ENCODE measurements around the gene TRIM67.

TRIM67 gene

DNA sequence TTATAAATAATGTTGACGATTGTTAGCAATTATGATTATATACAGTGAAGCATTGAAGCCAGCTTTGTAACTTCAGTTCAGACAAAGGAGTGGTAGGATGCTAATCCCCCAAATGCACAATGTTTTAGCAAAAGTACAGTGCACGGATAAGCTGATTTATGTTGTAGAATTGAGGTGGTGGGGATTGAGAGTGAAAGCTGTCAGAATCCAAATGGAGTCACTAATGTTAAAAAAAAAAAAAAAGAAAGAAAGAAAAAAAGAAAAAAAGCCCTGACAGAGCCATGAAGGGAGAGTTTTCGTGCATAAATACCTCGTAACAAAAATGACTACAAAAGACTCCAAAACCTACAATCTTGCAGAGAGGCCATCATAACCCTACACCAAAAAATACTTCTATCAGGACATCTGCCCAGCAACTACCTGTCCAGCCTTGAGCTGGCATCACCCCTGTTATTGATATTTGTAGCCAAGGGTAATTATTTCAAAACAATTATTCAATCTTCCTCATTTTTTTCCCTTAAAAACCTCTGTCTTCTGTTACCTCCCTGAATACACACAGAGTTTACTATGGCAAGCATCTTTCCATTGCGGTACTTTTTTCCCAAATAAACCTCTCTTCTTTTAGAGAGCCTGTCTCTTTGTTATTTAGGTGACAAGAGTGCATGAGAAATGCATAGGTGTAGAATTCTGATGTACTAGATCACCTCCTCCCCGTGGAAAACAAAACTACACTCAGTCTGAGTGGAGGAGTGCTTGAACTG is 2.5 kb upstream of the TRIM67 start:
- no peak overlapping the region for H3K9ac ChIP-seq (ENCODE audit: low read length)
- H3K4me3 ChIP-seq (ENCODE audit: low read length): no peak overlapping the region
- no peaks in the 10 kb centered on the region for H3K9me3 ChIP-seq (ENCODE audit: control insufficient read depth, low read length)
- DNase-seq (ENCODE audit: low read depth): no peak
- peaks cover 7% of the 10 kb centered on the region for H3K27me3 ChIP-seq (replicated peaks; ENCODE audit: control insufficient read depth, insufficient read depth, low read length)
- H3K4me1 ChIP-seq (ENCODE audit: control insufficient read depth, insufficient read depth, low read length): peaks cover 37% of the 10 kb centered on the region
- H3K36me3 ChIP-seq (ENCODE audit: control insufficient read depth, insufficient read depth, low read length, severe bottlenecking): no peaks in the 10 kb centered on the region

DNA sequence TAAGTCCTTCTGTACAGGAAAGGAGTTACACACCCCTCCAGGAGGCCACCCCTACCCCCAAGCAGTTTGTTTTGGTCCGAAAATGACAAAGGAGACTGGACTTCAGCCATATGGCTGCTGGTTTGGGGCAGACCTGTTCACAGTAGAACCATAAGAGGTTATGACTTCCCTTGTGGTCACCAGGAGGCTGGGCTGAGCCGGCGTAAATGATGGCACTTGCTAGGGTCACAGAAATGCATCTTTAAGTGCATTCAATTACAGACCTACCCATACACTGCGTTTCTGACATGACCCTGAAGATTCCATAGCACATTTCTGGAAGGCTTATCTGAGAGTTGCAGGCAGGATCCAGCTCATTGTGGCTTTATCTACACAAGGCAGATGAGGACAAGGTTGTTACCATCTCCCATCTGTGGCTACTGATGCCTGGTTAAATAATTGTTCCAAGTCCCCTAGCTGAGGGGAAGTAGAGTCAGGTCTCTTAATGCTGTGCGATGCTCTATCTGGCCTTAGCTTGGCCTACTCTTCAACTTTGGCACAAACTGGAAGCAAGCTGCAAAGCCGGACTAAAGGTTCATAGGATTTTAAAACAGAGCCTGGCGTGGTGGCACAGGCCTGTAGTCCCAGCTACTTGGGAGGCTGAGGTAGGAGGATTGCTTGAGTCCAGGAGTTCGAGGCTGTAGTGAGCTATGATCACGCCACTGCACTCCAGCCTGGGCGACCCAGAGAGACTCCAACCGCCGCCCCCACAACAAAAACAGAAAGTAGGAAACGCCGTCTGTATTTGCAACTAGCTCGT is 1.7 kb upstream of the TRIM67 start:
- H3K27me3 ChIP-seq (replicated peaks; ENCODE audit: control insufficient read depth, insufficient read depth, low read length): peaks cover 7% of the 10 kb centered on the region
- no peak overlapping the region for H3K9ac ChIP-seq (ENCODE audit: low read length)
- no peak overlapping the region for H3K4me3 ChIP-seq (ENCODE audit: low read length)
- H3K36me3 ChIP-seq (ENCODE audit: control insufficient read depth, insufficient read depth, low read length, severe bottlenecking): no peaks in the 10 kb centered on the region
- H3K4me1 ChIP-seq (ENCODE audit: control insufficient read depth, insufficient read depth, low read length): peaks cover 40% of the 10 kb centered on the region
- H3K9me3 ChIP-seq (ENCODE audit: control insufficient read depth, low read length): no peaks in the 10 kb centered on the region
- DNase-seq (ENCODE audit: low read depth): no peak

DNA sequence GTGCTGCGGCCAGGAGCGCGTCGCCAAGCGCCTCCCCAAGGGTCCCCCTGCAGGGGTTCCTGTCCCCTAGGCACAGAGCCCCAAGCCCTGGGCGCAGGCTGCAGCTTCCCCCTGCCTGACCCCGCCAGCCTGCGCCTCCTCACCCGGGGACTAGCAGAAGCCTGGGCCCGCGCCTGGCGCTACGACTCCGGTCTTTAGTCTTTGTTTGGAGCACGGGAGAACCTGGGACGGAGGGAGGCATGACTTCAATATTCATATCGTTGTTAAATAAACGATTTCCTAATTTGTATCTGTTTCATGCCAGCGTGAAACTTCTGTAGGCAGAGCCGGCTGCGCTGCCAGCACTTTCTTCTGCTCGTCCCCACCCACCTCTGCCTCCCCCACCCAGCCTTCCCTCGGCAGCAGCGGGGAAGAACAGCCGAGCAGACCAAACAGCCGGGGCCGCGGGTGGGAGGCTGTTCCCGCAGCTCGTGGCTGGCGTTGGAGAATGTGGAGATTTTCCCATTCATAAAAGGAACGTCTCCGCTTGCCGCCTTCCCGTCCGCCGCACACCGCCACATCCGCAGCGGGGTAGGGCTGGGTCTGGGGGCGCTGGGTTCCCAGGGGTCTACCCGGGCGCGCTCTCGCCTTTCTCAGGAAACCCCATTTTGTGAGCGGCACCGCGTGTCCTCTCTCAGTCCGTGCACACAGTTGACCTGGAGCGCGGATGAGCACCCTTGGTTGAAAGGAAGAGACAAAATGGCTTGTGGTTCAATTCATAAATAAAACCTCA is 777 bp upstream of the TRIM67 start:
- Histone ChIP-seq H3K4me3 (ENCODE audit: low read length) (peak overlapping the region; percentile 79), H3K9me3 (ENCODE audit: control insufficient read depth, low read length) (no peaks in the 10 kb centered on the region), H3K36me3 (ENCODE audit: control insufficient read depth, insufficient read depth, low read length, severe bottlenecking) (no peaks in the 10 kb centered on the region), H3K9ac (ENCODE audit: low read length) (peak overlapping the region; percentile 47), H3K27me3 (replicated peaks; ENCODE audit: control insufficient read depth, insufficient read depth, low read length) (peaks cover 7% of the 10 kb centered on the region), H3K4me1 (ENCODE audit: control insufficient read depth, insufficient read depth, low read length) (peaks cover 49% of the 10 kb centered on the region)
- DNase-seq (ENCODE audit: low read depth): no peak

DNA sequence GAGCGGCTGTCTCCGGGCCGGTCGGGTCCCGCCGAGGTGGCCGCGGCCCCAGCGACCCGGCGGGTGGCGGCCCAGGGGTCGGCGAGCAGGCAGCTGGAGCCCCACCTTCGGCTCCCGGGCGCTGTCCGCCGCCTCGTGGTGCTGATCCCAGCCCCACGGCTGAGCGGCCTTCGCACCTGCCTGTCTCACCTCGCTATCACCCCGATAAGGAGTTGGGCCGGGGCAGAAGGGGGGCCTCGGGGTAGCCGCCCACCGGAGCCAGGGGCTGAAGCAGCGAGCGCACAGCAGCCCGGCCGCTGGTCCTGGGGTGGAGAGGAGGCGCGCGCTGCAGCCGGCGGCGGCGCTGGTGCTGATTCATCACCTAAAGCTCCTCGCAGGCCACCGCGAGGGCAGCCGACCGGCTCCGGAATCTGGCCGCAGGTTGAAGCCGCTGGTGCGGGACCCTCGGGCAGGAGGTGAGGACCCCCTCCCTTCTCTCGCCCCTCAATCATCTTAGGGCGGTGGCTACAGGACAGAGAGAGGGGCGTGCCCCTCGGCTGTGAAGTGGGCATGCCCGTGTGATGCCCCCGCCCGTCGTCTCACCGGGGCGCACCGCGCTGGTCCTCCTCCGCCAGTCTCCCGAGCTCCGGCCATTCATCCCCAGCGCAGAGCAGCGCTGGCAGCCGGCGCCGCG is 575 bp downstream of the TRIM67 start:
- peaks cover 53% of the 10 kb centered on the region for H3K4me1 ChIP-seq (ENCODE audit: control insufficient read depth, insufficient read depth, low read length)
- no peaks in the 10 kb centered on the region for H3K36me3 ChIP-seq (ENCODE audit: control insufficient read depth, insufficient read depth, low read length, severe bottlenecking)
- peak; percentile 69 for DNase-seq (ENCODE audit: low read depth)
- peak overlapping the region; percentile 79 for H3K4me3 ChIP-seq (ENCODE audit: low read length)
- H3K9ac ChIP-seq (ENCODE audit: low read length): no peak overlapping the region
- peaks cover 7% of the 10 kb centered on the region for H3K27me3 ChIP-seq (replicated peaks; ENCODE audit: control insufficient read depth, insufficient read depth, low read length)
- H3K9me3 ChIP-seq (ENCODE audit: control insufficient read depth, low read length): no peaks in the 10 kb centered on the region

DNA sequence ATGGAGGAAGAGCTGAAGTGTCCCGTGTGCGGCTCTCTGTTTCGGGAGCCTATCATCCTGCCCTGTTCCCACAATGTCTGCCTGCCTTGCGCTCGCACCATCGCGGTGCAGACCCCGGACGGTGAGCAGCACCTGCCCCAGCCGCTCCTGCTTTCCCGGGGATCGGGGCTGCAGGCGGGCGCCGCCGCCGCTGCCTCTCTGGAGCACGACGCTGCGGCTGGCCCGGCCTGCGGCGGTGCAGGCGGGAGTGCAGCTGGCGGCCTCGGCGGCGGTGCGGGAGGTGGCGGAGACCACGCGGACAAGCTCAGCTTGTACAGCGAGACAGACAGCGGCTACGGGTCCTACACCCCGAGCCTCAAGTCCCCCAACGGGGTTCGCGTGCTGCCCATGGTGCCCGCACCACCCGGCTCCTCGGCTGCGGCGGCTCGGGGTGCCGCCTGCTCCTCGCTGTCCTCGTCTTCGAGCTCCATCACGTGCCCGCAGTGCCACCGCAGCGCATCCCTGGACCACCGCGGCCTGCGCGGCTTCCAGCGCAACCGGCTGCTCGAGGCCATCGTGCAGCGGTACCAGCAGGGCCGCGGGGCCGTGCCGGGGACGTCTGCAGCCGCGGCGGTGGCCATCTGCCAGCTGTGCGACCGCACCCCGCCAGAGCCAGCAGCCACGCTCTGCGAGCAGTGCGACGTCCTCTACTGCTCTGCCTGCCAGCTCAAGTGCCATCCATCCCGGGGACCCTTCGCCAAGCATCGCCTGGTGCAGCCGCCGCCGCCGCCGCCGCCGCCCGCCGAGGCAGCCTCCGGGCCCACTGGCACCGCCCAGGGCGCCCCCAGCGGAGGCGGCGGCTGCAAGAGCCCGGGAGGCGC is 1.3 kb downstream of the TRIM67 start:
- H3K4me1 ChIP-seq (ENCODE audit: control insufficient read depth, insufficient read depth, low read length): peaks cover 47% of the 10 kb centered on the region
- no peaks in the 10 kb centered on the region for H3K36me3 ChIP-seq (ENCODE audit: control insufficient read depth, insufficient read depth, low read length, severe bottlenecking)
- H3K9ac ChIP-seq (ENCODE audit: low read length): no peak overlapping the region
- no peaks in the 10 kb centered on the region for H3K9me3 ChIP-seq (ENCODE audit: control insufficient read depth, low read length)
- peak overlapping the region; percentile 79 for H3K4me3 ChIP-seq (ENCODE audit: low read length)
- H3K27me3 ChIP-seq (replicated peaks; ENCODE audit: control insufficient read depth, insufficient read depth, low read length): peaks cover 7% of the 10 kb centered on the region
- peak; percentile 24 for DNase-seq (ENCODE audit: low read depth)

DNA sequence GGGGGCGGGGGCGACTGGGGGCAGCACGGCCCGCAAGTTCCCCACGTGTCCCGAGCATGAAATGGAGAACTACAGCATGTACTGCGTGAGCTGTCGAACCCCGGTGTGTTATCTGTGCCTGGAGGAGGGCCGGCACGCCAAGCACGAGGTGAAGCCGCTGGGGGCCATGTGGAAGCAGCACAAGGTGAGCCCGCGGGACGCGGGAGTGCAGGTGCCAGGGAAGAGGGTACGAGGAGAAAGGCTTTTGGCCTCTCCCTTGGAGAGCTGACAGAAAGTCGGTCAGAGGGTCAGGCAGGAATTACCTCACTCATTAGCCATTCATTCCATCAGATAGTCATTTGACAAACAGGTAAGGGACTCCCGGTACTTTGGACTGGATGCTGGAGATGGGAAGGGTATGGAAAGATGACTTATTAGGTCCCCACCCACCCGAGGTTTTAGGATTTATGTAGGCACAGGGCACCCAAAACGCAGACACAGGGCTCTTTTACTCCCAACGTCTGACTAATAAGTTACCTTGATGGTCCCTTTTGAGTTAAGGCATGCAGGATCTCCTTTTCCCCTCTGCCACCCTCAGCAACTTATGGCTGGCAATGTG is 2.1 kb downstream of the TRIM67 start:
- no peak for DNase-seq (ENCODE audit: low read depth)
- Histone ChIP-seq H3K27me3 (replicated peaks; ENCODE audit: control insufficient read depth, insufficient read depth, low read length) (peaks cover 7% of the 10 kb centered on the region), H3K4me3 (ENCODE audit: low read length) (no peak overlapping the region), H3K9me3 (ENCODE audit: control insufficient read depth, low read length) (no peaks in the 10 kb centered on the region), H3K9ac (ENCODE audit: low read length) (no peak overlapping the region), H3K36me3 (ENCODE audit: control insufficient read depth, insufficient read depth, low read length, severe bottlenecking) (no peaks in the 10 kb centered on the region), H3K4me1 (ENCODE audit: control insufficient read depth, insufficient read depth, low read length) (peaks cover 47% of the 10 kb centered on the region)

DNA sequence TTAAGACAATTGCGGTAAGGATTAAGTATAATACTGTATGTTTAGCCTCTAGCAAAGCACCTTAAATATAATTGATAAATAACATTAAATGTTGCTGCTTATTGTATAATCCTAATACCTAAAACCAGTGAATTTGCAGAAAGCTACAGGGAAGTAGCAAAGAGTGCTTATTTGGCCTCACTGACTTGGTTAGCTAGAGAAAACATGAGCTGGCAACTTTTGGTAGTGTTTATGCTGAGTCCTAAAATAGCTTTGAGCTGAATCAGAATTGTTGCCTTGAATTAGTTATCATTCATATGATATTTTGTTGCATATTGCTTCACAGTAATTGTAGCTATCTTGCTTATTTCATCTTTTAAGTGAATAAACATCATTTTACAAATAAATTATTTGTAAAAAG is 3.5 kb downstream of the TRIM67 start:
- Histone ChIP-seq H3K9ac (ENCODE audit: low read length) (peak overlapping the region; percentile 9), H3K27me3 (replicated peaks; ENCODE audit: control insufficient read depth, insufficient read depth, low read length) (peaks cover 7% of the 10 kb centered on the region), H3K9me3 (ENCODE audit: control insufficient read depth, low read length) (no peaks in the 10 kb centered on the region), H3K4me3 (ENCODE audit: low read length) (peak overlapping the region; percentile 49), H3K4me1 (ENCODE audit: control insufficient read depth, insufficient read depth, low read length) (peaks cover 47% of the 10 kb centered on the region), H3K36me3 (ENCODE audit: control insufficient read depth, insufficient read depth, low read length, severe bottlenecking) (no peaks in the 10 kb centered on the region)
- DNase-seq (ENCODE audit: low read depth): peak; percentile 83

DNA sequence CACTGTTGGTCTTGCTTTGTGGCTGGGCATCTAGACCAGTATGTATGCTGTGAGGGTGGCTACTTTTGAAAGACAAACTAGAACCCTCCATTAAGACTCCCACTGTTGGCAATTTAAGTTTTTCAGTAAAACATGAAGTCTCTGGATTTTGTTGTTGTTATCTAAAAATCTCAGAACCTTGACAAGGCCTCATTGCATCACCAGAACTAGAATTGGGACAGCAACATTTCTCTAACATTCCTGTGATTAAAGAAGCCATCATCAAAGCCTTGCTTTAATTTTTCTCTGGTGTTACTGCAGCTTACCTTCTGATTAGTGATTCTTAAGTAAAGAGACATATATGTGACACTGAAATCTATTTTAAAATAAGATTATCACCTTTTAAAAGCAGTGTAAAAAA is 4.5 kb downstream of the TRIM67 start:
- H3K4me3 ChIP-seq (ENCODE audit: low read length): peak overlapping the region; percentile 49
- H3K27me3 ChIP-seq (replicated peaks; ENCODE audit: control insufficient read depth, insufficient read depth, low read length): peaks cover 7% of the 10 kb centered on the region
- no peaks in the 10 kb centered on the region for H3K9me3 ChIP-seq (ENCODE audit: control insufficient read depth, low read length)
- H3K9ac ChIP-seq (ENCODE audit: low read length): peak overlapping the region; percentile 22
- no peaks in the 10 kb centered on the region for H3K36me3 ChIP-seq (ENCODE audit: control insufficient read depth, insufficient read depth, low read length, severe bottlenecking)
- DNase-seq (ENCODE audit: low read depth): peak; percentile 45
- H3K4me1 ChIP-seq (ENCODE audit: control insufficient read depth, insufficient read depth, low read length): peaks cover 46% of the 10 kb centered on the region

DNA sequence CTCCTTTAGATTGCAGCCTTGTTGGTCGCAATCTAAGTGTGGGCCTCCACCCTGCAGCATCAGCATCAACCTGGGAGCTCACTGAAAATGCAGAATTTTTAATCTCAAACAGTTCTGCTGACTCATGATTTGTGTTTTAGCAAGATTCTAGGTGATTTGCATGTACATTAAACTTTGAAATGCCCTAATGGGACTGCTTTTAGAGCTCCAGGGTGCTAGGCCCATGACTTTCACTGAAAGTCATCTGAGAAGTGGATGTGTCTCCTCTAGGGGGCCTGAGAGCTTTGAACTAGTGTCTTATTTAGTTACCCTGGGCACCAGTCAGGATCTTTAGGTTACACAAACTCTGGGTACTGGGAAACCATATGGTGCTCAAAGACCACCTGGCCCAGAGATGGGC is 9.0 kb downstream of the TRIM67 start:
- H3K36me3 ChIP-seq (ENCODE audit: control insufficient read depth, insufficient read depth, low read length, severe bottlenecking): no peaks in the 10 kb centered on the region
- no peak overlapping the region for H3K4me3 ChIP-seq (ENCODE audit: low read length)
- DNase-seq (ENCODE audit: low read depth): no peak
- no peaks in the 10 kb centered on the region for H3K9me3 ChIP-seq (ENCODE audit: control insufficient read depth, low read length)
- H3K4me1 ChIP-seq (ENCODE audit: control insufficient read depth, insufficient read depth, low read length): peaks cover 34% of the 10 kb centered on the region
- no peak overlapping the region for H3K9ac ChIP-seq (ENCODE audit: low read length)
- H3K27me3 ChIP-seq (replicated peaks; ENCODE audit: control insufficient read depth, insufficient read depth, low read length): peaks cover 10% of the 10 kb centered on the region

DNA sequence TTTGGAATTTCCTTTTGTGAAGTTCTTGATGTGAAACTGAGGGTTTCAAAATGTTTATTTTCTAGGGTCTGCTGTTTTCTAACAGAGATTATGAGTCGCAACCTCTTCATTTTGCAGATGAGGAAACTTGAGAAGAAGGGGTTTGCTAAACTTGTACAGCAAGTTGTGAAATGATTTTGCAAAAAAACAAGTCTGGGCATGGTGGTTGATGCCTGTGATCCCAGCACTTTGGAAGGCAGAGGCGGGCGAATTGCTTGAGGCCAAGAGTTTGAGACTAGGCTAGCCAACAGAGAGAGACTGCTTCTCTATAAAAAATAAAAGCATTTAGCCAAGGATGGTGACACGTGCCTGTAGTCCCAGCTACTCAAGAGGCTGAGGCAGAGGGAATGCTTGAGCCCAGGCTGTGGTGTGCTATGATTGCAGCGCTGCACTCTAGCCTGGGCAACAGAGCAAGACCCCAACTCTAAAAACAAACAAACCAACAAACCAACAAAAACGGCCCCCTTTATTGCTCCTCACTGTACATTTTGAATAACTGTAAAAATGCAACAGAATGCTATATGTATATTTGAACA is 9.9 kb downstream of the TRIM67 start:
- peaks cover 15% of the 10 kb centered on the region for H3K27me3 ChIP-seq (replicated peaks; ENCODE audit: control insufficient read depth, insufficient read depth, low read length)
- no peaks in the 10 kb centered on the region for H3K9me3 ChIP-seq (ENCODE audit: control insufficient read depth, low read length)

More for the DNA sequence above, 9.9 kb downstream of the TRIM67 start:
- DNase-seq (ENCODE audit: low read depth): peak; percentile 71
- H3K4me3 ChIP-seq (ENCODE audit: low read length): no peak overlapping the region
- H3K9ac ChIP-seq (ENCODE audit: low read length): peak overlapping the region; percentile 46
- H3K4me1 ChIP-seq (ENCODE audit: control insufficient read depth, insufficient read depth, low read length): peaks cover 26% of the 10 kb centered on the region
- H3K36me3 ChIP-seq (ENCODE audit: control insufficient read depth, insufficient read depth, low read length, severe bottlenecking): no peaks in the 10 kb centered on the region

Data from adipocyte (in vitro differentiated cells).